ENCODE data around the gene LAMA3.

Gene LAMA3

GRCh38 chr18:23825496-23825895 lies 136.2 kb downstream of the LAMA3 start:
- DNase-seq, result no peak

- peak; percentile 42 for DNase-seq
Observed at GRCh38 chr18:23825978-23826405, 136.7 kb downstream of the LAMA3 start.

DNA sequence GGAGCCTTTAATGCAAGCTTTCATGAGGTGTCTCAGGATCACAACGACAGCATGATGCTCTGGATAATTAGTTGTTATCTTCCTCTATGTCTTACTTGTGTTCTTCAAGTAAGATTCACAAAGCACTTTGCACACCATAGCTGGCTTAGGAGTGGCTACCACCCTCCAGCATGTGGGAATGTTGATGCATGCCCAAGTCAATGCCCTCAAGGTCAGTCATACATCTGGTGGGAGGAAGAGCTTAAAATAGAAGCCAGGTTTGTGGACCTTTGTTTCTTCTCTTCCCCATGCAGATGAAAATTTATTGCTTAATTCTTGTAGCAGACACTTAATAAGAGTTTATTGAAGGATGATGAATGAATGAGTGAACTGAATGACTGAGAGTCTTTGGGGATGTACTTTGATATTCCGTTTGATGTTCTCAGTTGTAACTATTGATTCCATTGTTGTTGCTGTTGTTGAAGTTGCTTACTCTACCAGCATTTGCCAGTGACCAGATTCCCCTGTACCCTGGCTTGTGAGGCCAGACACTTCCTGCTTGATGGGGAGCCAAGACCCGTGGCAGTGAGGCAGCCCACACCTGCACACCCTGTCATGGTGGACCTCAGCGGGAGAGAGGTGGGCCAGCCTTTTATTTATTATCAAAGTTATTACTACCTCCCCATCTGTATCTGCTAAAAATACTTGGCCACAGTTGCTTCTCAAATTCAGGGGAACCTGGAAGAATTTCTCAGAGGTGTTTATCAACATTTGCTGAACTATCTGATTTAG lies 137.8 kb downstream of the LAMA3 start:
- no peak for DNase-seq

DNA sequence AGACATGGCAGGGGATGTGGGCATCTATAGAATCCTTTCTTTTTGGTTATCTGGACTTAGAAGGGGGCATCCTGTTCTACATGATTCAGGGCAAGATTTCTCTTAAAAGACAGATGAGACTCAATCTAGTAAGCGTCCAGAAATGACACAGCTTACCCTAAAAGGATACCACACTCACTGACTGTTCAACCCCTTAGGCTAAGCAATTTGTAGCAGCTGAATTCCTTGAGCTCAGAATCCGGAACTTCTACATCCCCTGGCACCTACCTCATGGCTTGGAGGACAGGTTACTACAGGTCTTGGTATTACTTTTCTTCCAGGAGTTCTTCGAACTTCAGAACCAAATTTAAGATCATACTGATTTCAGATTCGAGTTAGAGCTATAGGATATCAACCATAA lies 138.4 kb downstream of the LAMA3 start:
- DNase-seq, result no peak

DNA sequence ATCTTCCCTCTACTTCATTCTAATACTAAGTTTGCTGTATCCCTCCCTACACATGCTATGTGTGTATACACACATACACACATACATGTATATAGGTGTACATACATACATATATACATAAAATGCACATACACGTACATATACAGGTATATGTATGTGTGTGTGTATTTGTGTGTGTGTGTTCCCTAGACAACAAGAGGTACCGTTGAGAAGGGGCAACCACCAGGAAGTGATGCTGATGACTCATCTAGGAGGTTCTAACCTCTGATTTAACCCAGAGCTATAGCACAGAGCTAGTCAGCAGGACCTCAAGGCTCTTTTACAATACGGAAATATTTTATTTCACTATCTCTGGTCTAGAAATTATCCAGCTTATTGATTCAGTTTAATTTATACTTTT lies 139.2 kb downstream of the LAMA3 start:
- no peak for DNase-seq

- DNase-seq, result no peak
Observed at GRCh38 chr18:23832911-23833310, 143.7 kb downstream of the LAMA3 start.

GRCh38 chr18:23833714-23834113 lies 144.5 kb downstream of the LAMA3 start:
- no peak for DNase-seq

DNA sequence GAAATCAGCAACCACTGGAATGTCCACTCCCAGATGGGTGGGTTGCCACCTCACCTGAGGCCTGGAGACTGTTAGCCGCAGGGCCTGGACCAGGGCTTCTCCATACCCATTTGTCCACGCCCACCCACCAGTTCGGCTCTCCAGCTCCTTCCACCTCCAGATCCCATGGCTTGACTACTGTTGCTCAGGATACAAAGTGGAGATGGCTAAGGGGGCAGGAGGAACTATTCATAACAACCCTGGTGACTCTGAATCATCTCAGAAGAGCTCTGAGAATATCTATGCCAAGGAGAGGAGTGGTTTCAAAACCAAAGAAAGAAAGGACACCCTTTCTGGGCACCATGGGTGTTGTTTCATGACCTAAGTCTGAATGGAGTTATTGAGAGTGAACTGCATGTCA lies 145.8 kb downstream of the LAMA3 start:
- DNase-seq, result no peak

DNA sequence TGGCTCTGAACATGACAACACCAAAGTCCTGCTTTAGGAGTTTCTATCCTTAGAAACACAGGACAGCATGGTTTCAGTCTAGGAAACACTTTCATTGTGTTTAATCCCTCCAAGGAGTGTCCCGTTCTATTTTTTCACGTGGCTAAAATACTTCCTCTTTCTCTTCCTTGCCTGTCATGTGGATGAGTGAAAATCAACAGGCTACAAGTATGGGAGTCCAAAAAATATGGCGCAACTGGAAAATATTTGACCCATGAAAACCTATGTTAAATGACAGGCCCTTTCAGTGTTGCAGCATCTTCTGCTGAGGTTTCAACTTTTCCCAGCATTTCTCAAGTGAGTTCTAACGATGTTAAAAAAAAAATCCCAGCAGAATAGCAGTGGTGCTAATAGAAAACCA lies 146.3 kb downstream of the LAMA3 start:
- DNase-seq, result no peak

DNA sequence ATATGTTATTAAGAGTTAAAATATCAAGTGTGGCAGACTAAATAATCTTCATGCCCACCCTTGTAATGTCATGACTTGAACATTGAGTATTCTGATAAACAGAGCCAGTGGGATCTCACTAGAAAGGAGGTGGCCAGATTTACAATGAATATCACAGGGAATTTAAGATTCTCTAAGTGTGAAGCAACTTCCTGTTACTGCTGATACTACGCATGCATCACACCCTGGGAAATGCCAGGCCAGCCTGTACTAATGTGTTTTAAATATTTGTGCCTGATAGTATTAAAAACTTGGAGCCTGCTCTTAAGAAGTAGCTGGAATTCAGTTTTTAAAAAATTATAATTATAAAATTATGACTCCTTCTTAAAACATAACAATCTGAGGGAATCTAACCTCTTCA lies 148.3 kb downstream of the LAMA3 start:
- DNase-seq, result no peak

DNA sequence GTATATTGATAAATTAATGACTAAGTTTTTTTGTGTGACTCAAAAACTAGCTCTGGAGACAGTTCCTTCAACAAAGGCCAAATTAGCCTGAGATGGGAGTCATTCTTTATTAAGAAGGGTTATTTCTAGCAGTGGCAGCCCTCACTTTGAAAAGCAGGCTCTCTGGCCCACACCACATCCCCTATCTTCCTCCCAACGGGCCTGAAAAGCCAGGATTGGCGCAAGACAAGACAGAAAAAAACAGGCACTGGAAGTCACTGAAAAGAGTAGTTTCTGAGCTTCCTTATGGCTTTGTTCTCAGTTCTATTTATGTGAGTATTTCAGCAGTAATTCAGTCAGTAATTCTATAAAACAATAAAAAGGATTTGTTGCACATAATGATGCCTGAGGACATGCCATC lies 149.0 kb downstream of the LAMA3 start:
- DNase-seq, result no peak

DNA sequence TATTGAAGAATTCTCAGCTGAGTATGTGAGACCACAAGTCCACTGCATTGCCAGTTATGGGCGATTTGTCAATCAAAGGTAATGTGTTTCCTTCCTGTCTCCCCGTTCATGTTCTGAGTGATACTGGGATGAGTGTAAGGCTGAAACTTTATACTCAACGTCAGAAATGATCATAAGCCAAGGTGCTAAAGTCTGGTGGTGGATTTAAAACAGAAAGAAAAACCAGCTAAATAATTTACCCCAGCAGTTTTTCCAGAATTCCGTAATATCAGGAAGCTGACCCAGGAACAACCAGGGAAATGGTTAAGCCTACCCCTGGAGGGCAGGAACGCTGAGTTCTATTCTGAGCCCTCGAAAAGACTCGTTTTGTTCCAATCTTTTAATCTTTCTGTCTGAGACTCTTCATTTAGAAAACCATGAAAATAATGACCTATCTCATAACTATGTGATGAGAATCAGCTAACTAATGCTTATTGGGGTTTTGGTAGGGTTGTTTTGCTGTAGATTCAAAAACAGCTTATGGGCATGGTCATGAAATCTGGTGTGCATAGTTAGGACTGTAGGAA lies 149.6 kb downstream of the LAMA3 start:
- DNase-seq, result no peak

- no peak for DNase-seq
Observed at GRCh38 chr18:23842305-23842704, 153.1 kb downstream of the LAMA3 start.

DNA sequence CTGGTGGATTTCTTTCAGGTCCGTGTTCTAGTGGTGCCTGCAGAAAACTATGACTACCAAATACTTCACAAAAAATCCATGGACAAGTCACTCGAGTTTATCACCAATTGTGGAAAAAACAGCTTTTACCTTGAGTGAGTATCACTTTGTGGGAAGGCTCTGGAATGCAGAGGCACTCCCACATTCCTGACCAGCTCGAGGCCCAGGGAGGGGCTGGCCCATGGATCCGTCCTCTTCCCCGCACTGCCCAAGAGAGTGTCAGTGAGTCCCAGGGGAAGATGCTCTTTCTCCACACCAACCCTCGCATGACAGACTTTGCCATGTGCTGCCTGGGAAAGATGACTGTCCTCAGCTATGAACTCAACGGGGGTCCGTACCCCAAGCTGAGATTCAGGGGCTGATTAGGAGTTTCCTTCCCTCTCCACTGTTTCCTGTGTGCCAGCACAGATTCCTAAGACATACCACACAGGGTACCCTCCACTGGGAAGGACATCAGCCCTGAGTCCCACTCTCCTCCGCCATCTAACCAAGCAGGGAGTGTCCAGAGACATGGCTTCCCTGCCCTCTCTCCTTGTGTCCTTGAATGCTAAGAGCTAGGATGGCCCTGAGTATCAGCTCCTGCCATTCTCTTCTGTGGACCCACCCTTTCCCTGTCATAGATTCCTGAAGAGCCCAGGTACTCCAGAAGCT lies 155.9 kb downstream of the LAMA3 start:
- no peak for DNase-seq

GRCh38 chr18:23845988-23846630 lies 156.9 kb downstream of the LAMA3 start:
- DNase-seq, result no peak

DNA sequence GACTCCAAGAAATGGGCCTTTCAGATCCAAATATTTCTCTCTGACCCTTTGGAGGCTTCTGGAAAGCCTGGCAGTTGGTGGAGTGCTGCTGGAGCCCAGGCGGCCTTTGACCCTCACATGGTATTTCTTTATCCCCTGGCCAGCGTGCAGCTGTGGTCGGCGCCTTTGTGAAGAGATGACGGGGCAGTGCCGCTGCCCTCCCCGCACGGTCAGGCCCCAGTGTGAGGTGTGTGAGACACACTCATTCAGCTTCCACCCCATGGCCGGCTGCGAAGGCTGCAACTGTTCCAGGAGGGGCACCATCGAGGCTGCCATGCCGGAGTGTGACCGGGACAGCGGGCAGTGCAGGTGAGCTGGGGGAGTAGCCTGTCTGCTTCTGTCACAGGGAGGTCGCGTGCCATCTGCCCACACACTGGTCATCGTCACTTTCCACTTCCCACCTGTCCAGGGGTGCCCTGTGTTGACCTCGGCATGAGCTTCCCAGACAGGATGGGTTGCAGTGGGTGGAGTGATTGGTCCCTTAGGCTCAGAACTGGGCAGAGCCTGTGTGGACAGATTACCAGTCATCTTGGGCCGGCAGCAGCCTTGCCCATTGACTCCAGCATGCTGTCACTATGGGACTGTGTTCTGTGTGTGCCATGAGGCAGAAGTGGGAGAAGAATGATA lies 158.2 kb downstream of the LAMA3 start:
- no peak for DNase-seq

- no peak for DNase-seq
Observed at GRCh38 chr18:23849141-23849540, 159.9 kb downstream of the LAMA3 start.

- DNase-seq, result no peak
Observed at GRCh38 chr18:23850215-23850614, 161.0 kb downstream of the LAMA3 start.

DNA sequence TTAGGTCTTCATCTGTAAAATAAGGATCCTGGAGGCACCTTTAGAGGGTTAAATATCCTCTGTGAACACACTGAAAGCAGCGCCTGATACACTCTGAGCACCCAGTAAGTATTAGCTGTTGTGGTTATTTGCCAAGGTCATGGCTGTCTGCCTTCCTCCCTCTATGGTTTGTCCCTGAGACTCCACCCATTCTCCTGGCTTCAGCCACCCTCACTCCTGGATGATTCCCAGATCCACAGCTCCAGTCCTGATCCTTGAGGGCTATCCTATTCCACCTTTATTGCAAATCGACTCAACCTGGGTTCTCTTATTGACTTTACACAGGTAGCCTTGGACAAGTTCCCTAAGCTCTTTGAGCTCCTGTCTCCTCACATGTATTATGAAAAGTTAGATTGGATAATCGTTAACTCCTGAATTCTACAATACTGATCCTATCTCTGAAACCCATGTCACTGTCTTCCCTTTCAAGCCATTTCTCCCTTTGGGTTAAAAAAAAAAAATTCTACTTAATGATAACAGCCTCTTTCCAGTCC lies 162.3 kb downstream of the LAMA3 start:
- DNase-seq, result no peak

DNA sequence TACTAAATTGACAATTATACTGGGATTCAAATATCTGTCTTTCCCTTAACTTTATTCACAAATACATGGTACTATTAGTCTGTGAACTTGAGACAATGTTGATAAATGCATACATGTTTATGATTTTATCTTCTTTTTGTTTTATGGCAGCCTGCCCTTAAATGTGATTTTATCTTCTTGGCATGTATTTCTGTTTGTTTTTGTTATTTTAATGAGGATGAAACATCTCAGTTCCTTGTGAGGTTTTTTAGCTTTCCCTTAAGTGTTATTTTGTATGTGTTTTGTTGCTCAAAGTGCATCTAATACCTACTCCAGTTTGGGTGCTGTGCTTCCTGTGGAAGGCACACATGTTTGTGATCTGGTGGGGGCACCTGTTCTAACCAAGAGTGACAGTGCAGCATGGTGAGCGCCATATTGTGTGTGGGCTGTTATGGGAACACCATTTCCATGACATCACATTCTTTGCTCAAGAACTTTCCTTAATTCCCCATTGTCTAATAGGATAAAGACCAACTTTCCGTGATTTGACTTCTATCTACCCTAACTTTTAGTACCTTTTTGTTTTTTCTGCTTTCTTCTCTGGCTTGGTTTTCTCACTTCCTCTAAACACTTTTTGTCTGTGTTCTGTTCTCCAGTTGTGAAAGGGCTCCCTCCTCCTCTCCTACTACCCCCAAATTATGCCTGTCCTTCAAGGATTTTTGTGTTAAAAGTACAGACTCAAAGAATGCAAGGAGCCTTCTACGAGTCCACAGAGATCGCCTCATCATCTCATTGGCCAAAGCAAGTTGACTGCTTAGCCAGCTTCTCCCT lies 163.2 kb downstream of the LAMA3 start:
- no peak for DNase-seq

DNA sequence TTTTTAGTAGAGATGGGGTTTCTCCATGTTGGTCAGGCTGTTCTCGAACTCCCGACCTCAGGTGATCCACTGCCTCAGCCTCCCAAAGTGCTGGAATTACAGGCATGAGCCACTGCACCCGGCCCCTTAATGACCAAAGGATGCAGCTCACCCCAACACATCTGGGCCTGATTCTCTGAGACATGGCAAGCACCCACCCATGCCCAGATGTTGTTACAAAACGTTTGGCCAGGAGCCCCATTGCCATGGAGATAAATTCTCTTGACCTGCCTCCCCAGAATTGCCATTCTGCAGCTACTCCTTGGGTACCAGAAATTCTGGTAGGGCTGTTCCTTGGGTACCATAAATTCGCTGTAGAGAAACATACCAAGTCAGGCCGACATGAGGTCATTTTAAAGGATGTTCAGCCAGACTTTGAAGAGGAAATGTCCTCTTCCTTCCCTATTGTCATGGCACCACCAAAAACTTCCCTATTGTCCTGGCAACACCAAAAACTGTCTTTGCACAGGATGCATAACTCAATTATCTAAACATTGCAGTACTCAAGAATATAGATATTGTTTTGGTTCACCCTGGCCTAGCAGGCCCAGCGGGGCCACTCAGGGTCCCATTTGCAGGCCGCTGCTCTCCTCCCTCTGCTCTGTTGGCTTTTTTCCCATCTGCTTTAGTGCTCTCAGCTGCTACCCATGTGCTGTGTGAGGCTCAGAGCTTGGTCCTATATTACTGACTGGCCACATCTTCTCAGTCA lies 164.4 kb downstream of the LAMA3 start:
- DNase-seq, result no peak
